Upper lobe of left lung (tissue), 6 donors: Measurements from ENCODE around the gene HNF1A. TPM values are rescaled to one million over a fixed set of nuclear protein-coding genes. Genes with fewer than 3 reads are reported as not detected.

Experiments used
- ATAC-seq, 2 donors: fragments of 200-7000 bp; cut with Tn5 transposase; one replicate each; pipeline ENCODE4 v1.9.1; 2022; ENCODE audit warnings: mild to moderate bottlenecking in 2 of 2, moderate library complexity in 2 of 2; ENCODE audit not compliant: low FRiP score in 2 of 2
- DNase-seq, 2 donors: peaks; one replicate each; pipeline ENCODE4 v3.0.0-alpha.2; 2019 to 2020
- H3K27ac ChIP-seq, 4 donors: fragments of 200-600 bp; sonication (generic); one replicate each; pipeline ENCODE4 v1.5.1; 2016 to 2019
- H3K27me3 ChIP-seq, 4 donors: fragments of 200-600 bp; sonication (generic); one replicate each; pipeline ENCODE4 v1.5.1; 2017 to 2019
- H3K36me3 ChIP-seq, 4 donors: fragments of 200-600 bp; sonication (generic); one replicate each; pipeline ENCODE4 v1.5.1; 2016 to 2019
- H3K4me1 ChIP-seq, 4 donors: fragments of 200-600 bp; sonication (generic); one replicate each; pipeline ENCODE4 v1.5.1; 2018 to 2019
- H3K4me3 ChIP-seq, 4 donors: fragments of 200-600 bp; sonication (generic); one replicate each; pipeline ENCODE4 v1.5.1; 2017 to 2019; ENCODE audit warnings: mild to moderate bottlenecking in 2 of 4, moderate library complexity in 1 of 4
- H3K9me3 ChIP-seq, 4 donors: fragments of 200-600 bp; sonication (generic); one replicate each; pipeline ENCODE4 v1.5.1; 2018 to 2019
- CTCF ChIP-seq, 6 experiments: fragments of 450-650 bp in 4 of 6; fragments of 200-600 bp in 2 of 6; sonication (generic) in 2 of 6; IDR thresholded peaks; one replicate each; pipeline ENCODE4 v1.5.1; 2016 to 2019; ENCODE audit warnings: antibody characterized with exemption in 6 of 6
- EP300 ChIP-seq, 4 donors: sonication (generic); formaldehyde crosslinking; IDR thresholded peaks; one replicate each; pipeline ENCODE4 v1.5.1; 2017; ENCODE audit warnings: antibody characterized with exemption in 4 of 4, control low read depth in 2 of 4
- POLR2A ChIP-seq, 4 donors: fragments of 450-650 bp; IDR thresholded peaks; one replicate each; pipeline ENCODE4 v1.5.1; 2016 to 2017; ENCODE audit warnings: antibody characterized with exemption in 4 of 4, mild to moderate bottlenecking in 2 of 4
- POLR2AphosphoS5 ChIP-seq, 2 donors: sonication (generic); formaldehyde crosslinking; IDR thresholded peaks; one replicate each; pipeline ENCODE4 v1.5.1; 2017; ENCODE audit warnings: antibody characterized with exemption in 2 of 2
- WGBS, 2 donors: methylation state at CpG; one replicate each; pipeline ENCODE4 v1.1.5; 2017 to 2018; 5-methylcytosine and 5-hydroxymethylcytosine counted together
- total RNA-seq, 6 donors: library from RNA; depleted of rRNA in 4 of 6; stranded (reverse); fragments of >200 nt in 4 of 6; gene quantifications; one replicate each; pipeline versions ENCODE4 v1.1.0 to v1.2.1, GENCODE V29; 2016 to 2021
- donor health status: DM: no; HTN: no; CAD: no; lungs with moderate emphysema.
- donor health status: DM: no; HTN: yes; CAD: no; lungs with severe emphysema.

The HNF1A gene
- total RNA-seq, 6 donors from 2014 or later: 0.24 to 0.30 TPM; not detected in 4

GRCh38 chr12:121017966-121018491 lies 39.7 kb downstream of the HNF1A start:
- Histone ChIP-seq H3K4me3 (no peak overlapping the region), H3K9me3 (no peaks in the 10 kb centered on the region), H3K36me3 (peaks cover 0 to 3% (median under 1%) of the 10 kb centered on the region in 4 donors), H3K27me3 (no peaks in the 10 kb centered on the region), H3K27ac (no peak overlapping the region), H3K4me1 (peaks cover 7 to 9% (median 8%) of the 10 kb centered on the region in 4 donors)
- WGBS, 2 donors: 81 to 85% methylated on average over 15 of the region's 15 CpGs
- TF ChIP-seq POLR2AphosphoS5 (IDR thresholded peaks at IDR 0.05) (no peak), POLR2A (IDR thresholded peaks at IDR 0.05) (no peak), CTCF (IDR thresholded peaks at IDR 0.05) (no peak)
- ATAC-seq (no peak), DNase-seq (peak; percentile 29 to 55)

- no peaks in the 10 kb centered on the region for H3K27me3 ChIP-seq
- no peak overlapping the region for H3K4me3 ChIP-seq
- no peak for ATAC-seq
- WGBS, 2 donors: 89 to 98% methylated on average over 2 of the region's 2 CpGs
- H3K4me1 ChIP-seq: peaks cover 7 to 9% (median 8%) of the 10 kb centered on the region in 4 donors
- H3K27ac ChIP-seq: no peak overlapping the region
- DNase-seq: no peak
- no peak for TF ChIP-seq CTCF (IDR thresholded peaks at IDR 0.05)
- TF ChIP-seq POLR2A (IDR thresholded peaks at IDR 0.05): no peak
- no peak for TF ChIP-seq EP300 (IDR thresholded peaks at IDR 0.05)
- TF ChIP-seq POLR2AphosphoS5 (IDR thresholded peaks at IDR 0.05): no peak
- H3K9me3 ChIP-seq: no peaks in the 10 kb centered on the region
- H3K36me3 ChIP-seq: no peaks in the 10 kb centered on the region
Measured at GRCh38 chr12:121018860-121019617, 40.7 kb downstream of the HNF1A start.

GRCh38 chr12:121021754-121022153 lies 43.4 kb downstream of the HNF1A start:
- ATAC-seq (no peak), DNase-seq (no peak)
- 76 to 84% methylated on average over 6 of the region's 6 CpGs for WGBS, 2 donors
- Histone ChIP-seq H3K4me1 (no peaks in the 10 kb centered on the region), H3K9me3 (no peaks in the 10 kb centered on the region), H3K36me3 (no peaks in the 10 kb centered on the region), H3K4me3 (no peak overlapping the region), H3K27ac (no peak overlapping the region), H3K27me3 (no peaks in the 10 kb centered on the region)
- TF ChIP-seq POLR2AphosphoS5 (IDR thresholded peaks at IDR 0.05) (no peak), POLR2A (IDR thresholded peaks at IDR 0.05) (no peak), CTCF (IDR thresholded peaks at IDR 0.05) (no peak), EP300 (IDR thresholded peaks at IDR 0.05) (no peak)

- 73 to 84% methylated on average over 2 of the region's 2 CpGs for WGBS, 2 donors
- TF ChIP-seq POLR2A (IDR thresholded peaks at IDR 0.05) (no peak), EP300 (IDR thresholded peaks at IDR 0.05) (no peak), POLR2AphosphoS5 (IDR thresholded peaks at IDR 0.05) (no peak), CTCF (IDR thresholded peaks at IDR 0.05) (no peak)
- Histone ChIP-seq H3K9me3 (no peaks in the 10 kb centered on the region), H3K36me3 (no peaks in the 10 kb centered on the region), H3K27me3 (no peaks in the 10 kb centered on the region), H3K4me3 (no peak overlapping the region), H3K4me1 (no peaks in the 10 kb centered on the region), H3K27ac (no peak overlapping the region)
- DNase-seq (no peak), ATAC-seq (no peak)
Measured at GRCh38 chr12:121022713-121023112, 44.4 kb downstream of the HNF1A start.

GRCh38 chr12:121023799-121024198 lies 45.5 kb downstream of the HNF1A start:
- TF ChIP-seq CTCF (IDR thresholded peaks at IDR 0.05) (no peak), POLR2A (IDR thresholded peaks at IDR 0.05) (no peak), EP300 (IDR thresholded peaks at IDR 0.05) (no peak), POLR2AphosphoS5 (IDR thresholded peaks at IDR 0.05) (no peak)
- ATAC-seq (no peak), DNase-seq (no peak)
- WGBS, 2 donors: 79 to 80% methylated on average over 8 of the region's 8 CpGs
- Histone ChIP-seq H3K9me3 (no peaks in the 10 kb centered on the region), H3K27me3 (no peaks in the 10 kb centered on the region), H3K36me3 (no peaks in the 10 kb centered on the region), H3K27ac (no peak overlapping the region), H3K4me3 (no peak overlapping the region), H3K4me1 (no peaks in the 10 kb centered on the region)
